ENCODE data around the gene GPD1.
A peak's percentile ranks its signal among the peaks of the same experiment; 100 is the strongest.
"Not testable (repeated sequence)": the region's sequence is repeated elsewhere in the genome, so short reads cannot be mapped to it uniquely, and the experiment has no call there.

The GPD1 gene

DNA sequence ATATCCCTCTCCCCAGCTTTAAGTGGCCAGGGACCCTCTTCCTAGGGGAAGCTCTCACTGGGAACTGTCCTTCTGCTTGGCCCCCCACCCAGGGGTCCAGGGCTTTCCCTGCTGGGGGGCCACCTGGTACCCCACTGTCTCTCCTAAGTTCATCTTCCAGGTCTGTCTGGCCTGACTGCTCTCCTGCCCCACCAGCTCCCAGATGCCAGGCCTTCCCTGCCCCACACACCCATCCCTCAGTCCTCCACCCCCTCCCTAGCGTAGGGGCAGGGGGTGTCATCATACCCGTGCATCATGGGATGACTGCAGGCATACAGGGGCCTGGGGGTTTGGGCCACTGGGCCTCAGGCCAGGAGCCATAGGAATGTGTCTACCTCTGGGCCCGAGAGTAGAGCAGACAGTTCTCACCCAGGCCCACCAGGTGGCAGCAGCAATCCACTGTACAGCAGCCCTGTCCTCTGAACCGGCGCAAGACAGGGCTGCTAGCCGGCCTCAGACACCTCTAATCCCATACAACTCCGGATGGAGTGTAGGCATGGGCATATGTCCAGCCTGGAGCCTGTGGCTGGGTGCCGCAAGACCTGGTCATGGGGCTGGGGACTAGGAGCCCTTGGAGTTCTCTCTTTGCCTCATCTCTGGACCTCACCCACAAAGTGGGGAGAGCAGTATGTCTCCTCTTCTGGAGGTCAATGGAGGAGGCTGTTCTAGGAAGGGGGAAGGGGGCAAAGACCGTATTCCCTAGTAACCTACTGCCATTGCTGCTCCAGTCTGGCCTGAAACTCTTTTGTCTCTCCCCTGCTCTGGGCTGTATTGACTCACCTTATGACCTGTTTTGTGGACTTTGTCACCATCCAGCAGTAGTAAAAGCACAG, 28.6 kb upstream of the GPD1 start:
- Histone ChIP-seq H3K27ac (ENCODE audit: low read length) (no peak overlapping the region), H3K27me3 (ENCODE audit: control insufficient read depth in 1 of 2, insufficient read depth in 2 of 2, low read length in 2 of 2) (peaks cover 0 to 2% of the 10 kb centered on the region in 2 donors), H3K9me3 (ENCODE audit: control insufficient read depth in 2 of 2, low read length in 2 of 2) (no peaks in the 10 kb centered on the region), H3K4me1 (ENCODE audit: control insufficient read depth, insufficient read depth, low read length) (peaks cover 9% of the 10 kb centered on the region), H3K36me3 (ENCODE audit: control insufficient read depth in 2 of 2, insufficient read depth in 2 of 2, low read length in 2 of 2) (no peaks in the 10 kb centered on the region), H3K9ac (ENCODE audit: low read length in 2 of 2) (no peak overlapping the region), H3K4me3 (ENCODE audit: low read length in 2 of 2) (no peak overlapping the region)

DNA sequence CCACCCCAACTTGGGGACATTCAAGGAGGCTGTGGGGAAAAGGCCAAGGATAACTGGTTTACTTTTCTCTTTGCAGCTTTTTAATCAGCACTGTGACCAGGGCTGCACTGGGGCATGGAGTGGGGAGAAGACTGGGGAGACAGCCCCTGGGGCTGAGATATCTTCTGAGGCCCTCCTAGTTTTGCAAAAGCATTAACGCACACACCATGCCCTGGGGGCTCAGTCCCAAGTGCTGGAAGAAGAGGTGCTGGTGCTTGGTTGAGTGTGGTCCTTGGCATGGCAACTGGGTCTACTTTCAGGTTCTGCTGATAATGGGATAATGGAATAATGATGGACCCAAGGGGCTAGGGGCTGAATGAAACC, 28.0 kb upstream of the GPD1 start:
- Histone ChIP-seq H3K4me3 (ENCODE audit: low read length in 2 of 2) (no peak overlapping the region), H3K36me3 (ENCODE audit: control insufficient read depth in 2 of 2, insufficient read depth in 2 of 2, low read length in 2 of 2) (no peaks in the 10 kb centered on the region), H3K4me1 (ENCODE audit: control insufficient read depth, insufficient read depth, low read length) (peaks cover 4% of the 10 kb centered on the region), H3K9me3 (ENCODE audit: control insufficient read depth in 2 of 2, low read length in 2 of 2) (no peaks in the 10 kb centered on the region), H3K9ac (ENCODE audit: low read length in 2 of 2) (no peak overlapping the region), H3K27me3 (ENCODE audit: control insufficient read depth in 1 of 2, insufficient read depth in 2 of 2, low read length in 2 of 2) (peaks cover 0 to 2% of the 10 kb centered on the region in 2 donors), H3K27ac (ENCODE audit: low read length) (no peak overlapping the region)

DNA sequence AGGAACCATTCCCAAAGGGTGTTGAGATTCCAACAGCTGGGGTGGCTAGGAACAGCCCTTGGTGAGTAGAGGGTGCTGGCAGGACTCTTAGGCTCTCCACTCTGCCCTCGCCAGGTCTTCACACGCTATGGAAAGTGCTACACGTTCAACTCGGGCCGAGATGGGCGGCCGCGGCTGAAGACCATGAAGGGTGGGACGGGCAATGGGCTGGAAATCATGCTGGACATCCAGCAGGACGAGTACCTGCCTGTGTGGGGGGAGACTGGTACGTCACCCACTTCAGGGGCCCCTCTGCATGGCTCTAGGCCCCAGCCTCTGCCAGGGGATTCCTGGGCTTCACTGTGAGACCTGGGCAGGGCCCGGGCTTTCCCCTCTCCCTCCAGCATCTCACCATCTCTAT, 26.7 kb upstream of the GPD1 start:
- peaks cover 4% of the 10 kb centered on the region for H3K4me1 ChIP-seq (ENCODE audit: control insufficient read depth, insufficient read depth, low read length)
- H3K27me3 ChIP-seq (ENCODE audit: control insufficient read depth in 1 of 2, insufficient read depth in 2 of 2, low read length in 2 of 2) = peaks cover 0 to 2% of the 10 kb centered on the region in 2 donors
- no peaks in the 10 kb centered on the region for H3K36me3 ChIP-seq (ENCODE audit: control insufficient read depth in 2 of 2, insufficient read depth in 2 of 2, low read length in 2 of 2)
- H3K27ac ChIP-seq (ENCODE audit: low read length) = no peak overlapping the region
- H3K9me3 ChIP-seq (ENCODE audit: control insufficient read depth in 2 of 2, low read length in 2 of 2) = no peaks in the 10 kb centered on the region
- H3K9ac ChIP-seq (ENCODE audit: low read length in 2 of 2) = no peak overlapping the region
- no peak overlapping the region for H3K4me3 ChIP-seq (ENCODE audit: low read length in 2 of 2)

GRCh38 chr12:50078281-50078680, 25.5 kb upstream of the GPD1 start:
- peaks cover 0 to 2% of the 10 kb centered on the region in 2 donors for H3K27me3 ChIP-seq (ENCODE audit: control insufficient read depth in 1 of 2, insufficient read depth in 2 of 2, low read length in 2 of 2)
- no peaks in the 10 kb centered on the region for H3K9me3 ChIP-seq (ENCODE audit: control insufficient read depth in 2 of 2, low read length in 2 of 2)
- no peak overlapping the region for H3K9ac ChIP-seq (ENCODE audit: low read length in 2 of 2)
- H3K4me1 ChIP-seq (ENCODE audit: control insufficient read depth, insufficient read depth, low read length) = peaks cover 4% of the 10 kb centered on the region
- H3K4me3 ChIP-seq (ENCODE audit: low read length in 2 of 2) = no peak overlapping the region
- no peaks in the 10 kb centered on the region for H3K36me3 ChIP-seq (ENCODE audit: control insufficient read depth in 2 of 2, insufficient read depth in 2 of 2, low read length in 2 of 2)
- H3K27ac ChIP-seq (ENCODE audit: low read length) = no peak overlapping the region

- peaks cover 0 to 2% of the 10 kb centered on the region in 2 donors for H3K27me3 ChIP-seq (ENCODE audit: control insufficient read depth in 1 of 2, insufficient read depth in 2 of 2, low read length in 2 of 2)
- H3K9ac ChIP-seq (ENCODE audit: low read length in 2 of 2) = no peak overlapping the region
- no peaks in the 10 kb centered on the region for H3K36me3 ChIP-seq (ENCODE audit: control insufficient read depth in 2 of 2, insufficient read depth in 2 of 2, low read length in 2 of 2)
- no peak overlapping the region for H3K4me3 ChIP-seq (ENCODE audit: low read length in 2 of 2)
- H3K4me1 ChIP-seq (ENCODE audit: control insufficient read depth, insufficient read depth, low read length) = peaks cover 4% of the 10 kb centered on the region
- H3K9me3 ChIP-seq (ENCODE audit: control insufficient read depth in 2 of 2, low read length in 2 of 2) = no peaks in the 10 kb centered on the region
- no peak overlapping the region for H3K27ac ChIP-seq (ENCODE audit: low read length)
These were observed 24.0 kb upstream of the GPD1 start for GRCh38 chr12:50079771-50080170.

DNA sequence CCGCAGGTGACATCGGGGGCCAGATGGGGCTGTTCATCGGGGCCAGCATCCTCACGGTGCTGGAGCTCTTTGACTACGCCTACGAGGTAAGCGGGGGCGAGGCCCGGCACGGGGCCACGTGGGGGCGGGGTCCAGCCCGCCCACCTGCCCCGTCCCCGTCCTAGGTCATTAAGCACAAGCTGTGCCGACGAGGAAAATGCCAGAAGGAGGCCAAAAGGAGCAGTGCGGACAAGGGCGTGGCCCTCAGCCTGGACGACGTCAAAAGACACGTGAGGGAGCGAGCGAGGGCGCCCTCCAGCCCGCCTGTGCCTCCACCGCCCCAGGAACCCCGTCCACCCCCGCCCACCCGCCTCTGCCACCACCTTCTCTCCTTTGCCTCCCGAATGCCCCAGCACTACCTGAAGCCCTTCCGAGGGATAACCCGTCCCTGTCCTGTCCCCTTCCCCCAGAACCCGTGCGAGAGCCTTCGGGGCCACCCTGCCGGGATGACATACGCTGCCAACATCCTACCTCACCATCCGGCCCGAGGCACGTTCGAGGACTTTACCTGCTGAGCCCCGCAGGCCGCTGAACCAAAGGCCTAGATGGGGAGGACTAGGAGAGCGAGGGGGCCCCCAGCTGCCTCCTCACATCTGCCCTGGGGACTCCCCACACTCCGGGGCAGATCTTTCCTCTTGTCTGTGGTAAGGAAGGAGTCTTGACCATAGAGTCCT, 22.6 kb upstream of the GPD1 start:
- H3K27me3 ChIP-seq (ENCODE audit: control insufficient read depth in 1 of 2, insufficient read depth in 2 of 2, low read length in 2 of 2) = peaks cover 0 to 2% of the 10 kb centered on the region in 2 donors
- no peaks in the 10 kb centered on the region for H3K9me3 ChIP-seq (ENCODE audit: control insufficient read depth in 2 of 2, low read length in 2 of 2)
- no peak overlapping the region for H3K27ac ChIP-seq (ENCODE audit: low read length)
- peaks cover 5% of the 10 kb centered on the region for H3K4me1 ChIP-seq (ENCODE audit: control insufficient read depth, insufficient read depth, low read length)
- no peak overlapping the region for H3K4me3 ChIP-seq (ENCODE audit: low read length in 2 of 2)
- H3K36me3 ChIP-seq (ENCODE audit: control insufficient read depth in 2 of 2, insufficient read depth in 2 of 2, low read length in 2 of 2) = no peaks in the 10 kb centered on the region
- no peak overlapping the region for H3K9ac ChIP-seq (ENCODE audit: low read length in 2 of 2)

DNA sequence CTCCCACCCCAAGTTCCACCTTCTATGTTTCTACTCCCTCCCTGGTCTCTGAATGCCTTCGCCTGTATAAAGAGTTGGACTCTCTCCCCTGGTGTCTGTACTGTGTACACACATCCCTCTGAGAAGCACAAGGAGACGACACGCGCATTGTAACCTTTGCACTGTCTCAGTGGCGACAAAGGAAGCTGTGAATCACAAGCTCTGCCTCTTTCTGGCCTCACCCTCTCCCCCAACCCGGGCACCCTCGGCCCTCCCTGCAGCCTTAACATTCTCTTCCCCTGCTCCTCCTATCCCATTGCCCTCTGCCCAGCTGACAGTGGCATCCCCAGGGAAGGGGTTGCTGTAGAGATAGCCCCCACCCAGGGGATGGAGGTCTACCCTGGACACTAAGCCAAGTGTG, 21.2 kb upstream of the GPD1 start:
- H3K9ac ChIP-seq (ENCODE audit: low read length in 2 of 2) = peak overlapping the region in 1 of 2 donors; percentile 42
- H3K27me3 ChIP-seq (ENCODE audit: control insufficient read depth in 1 of 2, insufficient read depth in 2 of 2, low read length in 2 of 2) = no peaks in the 10 kb centered on the region

GRCh38 chr12:50083301-50083700, 20.5 kb upstream of the GPD1 start:
- Histone ChIP-seq H3K27ac (ENCODE audit: low read length) (no peak overlapping the region), H3K36me3 (ENCODE audit: control insufficient read depth in 2 of 2, insufficient read depth in 2 of 2, low read length in 2 of 2) (peaks cover 11 to 16% of the 10 kb centered on the region in 2 donors), H3K4me1 (ENCODE audit: control insufficient read depth, insufficient read depth, low read length) (peaks cover 5% of the 10 kb centered on the region), H3K27me3 (ENCODE audit: control insufficient read depth in 1 of 2, insufficient read depth in 2 of 2, low read length in 2 of 2) (no peaks in the 10 kb centered on the region), H3K9me3 (ENCODE audit: control insufficient read depth in 2 of 2, low read length in 2 of 2) (no peaks in the 10 kb centered on the region), H3K4me3 (ENCODE audit: low read length in 2 of 2) (no peak overlapping the region), H3K9ac (ENCODE audit: low read length in 2 of 2) (peak overlapping the region in 1 of 2 donors; percentile 36)

More for the DNA sequence above, 21.2 kb upstream of the GPD1 start:
- Histone ChIP-seq H3K36me3 (ENCODE audit: control insufficient read depth in 2 of 2, insufficient read depth in 2 of 2, low read length in 2 of 2) (peaks cover 10 to 11% of the 10 kb centered on the region in 2 donors), H3K9me3 (ENCODE audit: control insufficient read depth in 2 of 2, low read length in 2 of 2) (no peaks in the 10 kb centered on the region), H3K27ac (ENCODE audit: low read length) (no peak overlapping the region), H3K4me3 (ENCODE audit: low read length in 2 of 2) (no peak overlapping the region), H3K4me1 (ENCODE audit: control insufficient read depth, insufficient read depth, low read length) (peaks cover 5% of the 10 kb centered on the region)

- H3K27ac ChIP-seq (ENCODE audit: low read length) = peak overlapping the region; percentile 84
- peaks cover 20 to 26% of the 10 kb centered on the region in 2 donors for H3K36me3 ChIP-seq (ENCODE audit: control insufficient read depth in 2 of 2, insufficient read depth in 2 of 2, low read length in 2 of 2)
- peak overlapping the region; percentile 76 to 91 for H3K4me3 ChIP-seq (ENCODE audit: low read length in 2 of 2)
- H3K4me1 ChIP-seq (ENCODE audit: control insufficient read depth, insufficient read depth, low read length); H3K27me3 ChIP-seq (ENCODE audit: control insufficient read depth in 1 of 2, insufficient read depth in 2 of 2, low read length in 2 of 2); H3K9me3 ChIP-seq (ENCODE audit: control insufficient read depth in 2 of 2, low read length in 2 of 2): not testable (repeated sequence)
- peak overlapping the region; percentile 80 to 91 for H3K9ac ChIP-seq (ENCODE audit: low read length in 2 of 2)
These were observed 19.4 kb upstream of the GPD1 start for GRCh38 chr12:50084409-50084774.

DNA sequence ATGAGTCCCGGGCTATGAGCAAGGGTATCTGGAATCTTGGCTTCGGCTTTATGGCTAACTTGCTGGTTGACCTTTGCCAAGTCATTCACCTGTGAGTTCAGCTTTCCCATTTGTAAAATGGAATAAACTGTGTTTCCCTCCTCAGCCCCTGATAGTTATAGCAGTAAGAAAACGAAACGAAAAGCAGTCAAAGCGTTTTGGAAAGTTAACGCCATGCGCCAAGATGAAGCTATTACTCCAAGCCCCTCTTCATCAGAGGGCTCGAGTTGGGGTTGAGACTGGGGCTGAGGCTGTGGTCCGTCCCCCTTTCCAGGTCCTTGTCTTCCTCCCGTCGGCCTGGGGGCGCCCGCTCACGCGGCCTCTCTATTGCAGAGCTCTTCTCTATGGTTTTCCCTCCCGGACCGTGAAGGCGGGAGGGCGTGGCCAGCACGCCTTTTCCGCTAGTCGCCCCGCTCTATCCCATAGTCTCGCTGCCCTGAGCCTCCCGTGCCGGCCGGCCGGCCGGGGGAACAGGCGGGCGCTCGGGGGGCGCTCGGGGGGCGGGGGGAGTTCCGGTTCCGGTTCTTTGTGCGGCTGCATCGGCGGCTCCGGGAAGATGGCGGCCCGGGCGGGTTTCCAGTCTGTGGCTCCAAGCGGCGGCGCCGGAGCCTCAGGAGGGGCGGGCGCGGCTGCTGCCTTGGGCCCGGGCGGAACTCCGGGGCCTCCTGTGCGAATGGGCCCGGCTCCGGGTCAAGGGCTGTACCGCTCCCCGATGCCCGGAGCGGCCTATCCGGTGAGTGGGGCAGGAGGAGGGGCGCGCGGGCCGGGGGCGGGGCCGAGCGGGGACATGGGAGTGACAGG, 18.8 kb upstream of the GPD1 start, which contains the start of gene SMARCD1:
Gene SMARCD1 (plus strand): TSS at position 568 of the 840 bp plus-strand sequence. CDS start 28 bp downstream, at position 596.
- Histone ChIP-seq H3K4me3 (ENCODE audit: low read length in 2 of 2) (peak within 1 kb of the TSS; percentile 76 to 91), H3K27ac (ENCODE audit: low read length) (peak within 1 kb of the TSS; percentile 84), H3K27me3 (ENCODE audit: control insufficient read depth in 1 of 2, insufficient read depth in 2 of 2, low read length in 2 of 2) (no peaks in the 10 kb centered on the region), H3K9me3 (ENCODE audit: control insufficient read depth in 2 of 2, low read length in 2 of 2) (no peaks in the 10 kb centered on the region), H3K36me3 (ENCODE audit: control insufficient read depth in 2 of 2, insufficient read depth in 2 of 2, low read length in 2 of 2) (peaks cover 26 to 32% of the 10 kb centered on the region in 2 donors), H3K9ac (ENCODE audit: low read length in 2 of 2) (peak within 1 kb of the TSS; percentile 80 to 91), H3K4me1 (ENCODE audit: control insufficient read depth, insufficient read depth, low read length) (peaks cover 5% of the 10 kb centered on the region)
